Stimulated activated naive CD8-positive, alpha-beta T cell treated with anti-CD3 and anti-CD28 coated beads, Interleukin-15, amount 100 ng/mL, for 72 hours (primary cell): ENCODE measurements around the gene C2orf49.
"Not testable (repeated sequence)": the region's sequence is repeated elsewhere in the genome, so short reads cannot be mapped to it uniquely, and the experiment has no call there.

Experiments used
- ATAC-seq: fragments of 150-1000 bp; cut with Tn5 transposase; 2 replicates; pipeline ENCODE4 v1.10.0; 2021; ENCODE audit warnings: mild to moderate bottlenecking, moderate library complexity
- DNase-seq, 2 donors: peaks; one replicate each; pipeline ENCODE4 v3.0.0; 2021 to 2022
- H3K27ac Mint-ChIP-seq, 2 donors: one replicate each; pipeline ENCODE4 v1.8.0; 2022; ENCODE audit warnings: mild to moderate bottlenecking in 2 of 2, mixed read lengths in 2 of 2, moderate library complexity in 2 of 2
- H3K27me3 Mint-ChIP-seq: one replicate; pipeline ENCODE4 v1.8.0; 2022; ENCODE audit warnings: mixed read lengths
- H3K4me1 Mint-ChIP-seq: one replicate; pipeline ENCODE4 v1.8.0; 2022; ENCODE audit warnings: mild to moderate bottlenecking, mixed read lengths
- H3K4me3 Mint-ChIP-seq, 2 donors: one replicate each; pipeline ENCODE4 v1.8.0; 2022; ENCODE audit warnings: mild to moderate bottlenecking in 2 of 2, mixed read lengths in 2 of 2, moderate library complexity in 1 of 2
- H3K9me3 Mint-ChIP-seq, 2 donors: one replicate each; pipeline ENCODE4 v1.8.0; 2022; ENCODE audit warnings: mixed read lengths in 2 of 2

The C2orf49 gene

GRCh38 chr2:105308382-105309146, 28.8 kb upstream of the C2orf49 start:
- no peak overlapping the region for H3K27ac Mint-ChIP-seq
- H3K9me3 Mint-ChIP-seq: no peaks in the 10 kb centered on the region
- no peak overlapping the region for H3K4me3 Mint-ChIP-seq
- peaks cover 29% of the 10 kb centered on the region for H3K4me1 Mint-ChIP-seq
- DNase-seq (no peak), ATAC-seq (no peak)
- no peaks in the 10 kb centered on the region for H3K27me3 Mint-ChIP-seq

GRCh38 chr2:105309147-105309545, 28.2 kb upstream of the C2orf49 start:
- no peaks in the 10 kb centered on the region for H3K9me3 Mint-ChIP-seq
- H3K27ac Mint-ChIP-seq: no peak overlapping the region
- ATAC-seq (no peak), DNase-seq (no peak)
- peaks cover 26% of the 10 kb centered on the region for H3K4me1 Mint-ChIP-seq
- H3K4me3 Mint-ChIP-seq: no peak overlapping the region
- H3K27me3 Mint-ChIP-seq: no peaks in the 10 kb centered on the region

GRCh38 chr2:105313877-105314276, 23.5 kb upstream of the C2orf49 start:
- no peak for DNase-seq
- Mint-ChIP-seq H3K4me3 (no peak overlapping the region), H3K27ac (no peak overlapping the region), H3K27me3 (no peaks in the 10 kb centered on the region), H3K9me3 (no peaks in the 10 kb centered on the region), H3K4me1 (peaks cover 32% of the 10 kb centered on the region)
- no peak for ATAC-seq

GRCh38 chr2:105315314-105315713, 22.0 kb upstream of the C2orf49 start:
- H3K27ac Mint-ChIP-seq: no peak overlapping the region
- DNase-seq: no peak
- peaks cover 41% of the 10 kb centered on the region for H3K4me1 Mint-ChIP-seq
- no peaks in the 10 kb centered on the region for H3K27me3 Mint-ChIP-seq
- peak; percentile 68 for ATAC-seq
- H3K9me3 Mint-ChIP-seq: no peaks in the 10 kb centered on the region
- H3K4me3 Mint-ChIP-seq: no peak overlapping the region

- no peaks in the 10 kb centered on the region for H3K9me3 Mint-ChIP-seq
- peaks cover 40% of the 10 kb centered on the region for H3K4me1 Mint-ChIP-seq
- ATAC-seq: no peak
- no peaks in the 10 kb centered on the region for H3K27me3 Mint-ChIP-seq
- H3K4me3 Mint-ChIP-seq: no peak overlapping the region
- H3K27ac Mint-ChIP-seq: peak overlapping the region in 1 of 2 donors; percentile 54
- no peak for DNase-seq
These were observed 19.4 kb upstream of the C2orf49 start for GRCh38 chr2:105317937-105318336.

- no peak for DNase-seq
- Mint-ChIP-seq H3K4me3 (no peak overlapping the region), H3K27me3 (no peaks in the 10 kb centered on the region), H3K4me1 (peaks cover 56% of the 10 kb centered on the region), H3K9me3 (no peaks in the 10 kb centered on the region), H3K27ac (no peak overlapping the region)
- no peak for ATAC-seq
These were observed 16.6 kb upstream of the C2orf49 start for GRCh38 chr2:105320651-105321215.

GRCh38 chr2:105321875-105322646, 15.3 kb upstream of the C2orf49 start:
- Mint-ChIP-seq H3K4me3 (no peak overlapping the region), H3K4me1 (peaks cover 60% of the 10 kb centered on the region), H3K9me3 (no peaks in the 10 kb centered on the region), H3K27ac (no peak overlapping the region), H3K27me3 (no peaks in the 10 kb centered on the region)
- peak; percentile 53 for ATAC-seq
- DNase-seq: no peak

GRCh38 chr2:105323111-105323510, 14.2 kb upstream of the C2orf49 start:
- Mint-ChIP-seq H3K9me3 (no peaks in the 10 kb centered on the region), H3K27ac (peak overlapping the region in 1 of 2 donors; percentile 68), H3K4me3 (no peak overlapping the region), H3K4me1 (peaks cover 67% of the 10 kb centered on the region), H3K27me3 (no peaks in the 10 kb centered on the region)
- no peak for DNase-seq
- no peak for ATAC-seq

GRCh38 chr2:105324101-105324500, 13.2 kb upstream of the C2orf49 start:
- DNase-seq (no peak), ATAC-seq (no peak)
- Mint-ChIP-seq H3K4me3 (no peak overlapping the region), H3K4me1 (peaks cover 70% of the 10 kb centered on the region), H3K9me3 (no peaks in the 10 kb centered on the region), H3K27me3 (no peaks in the 10 kb centered on the region), H3K27ac (no peak overlapping the region)

GRCh38 chr2:105324732-105325131, 12.6 kb upstream of the C2orf49 start:
- ATAC-seq: no peak
- Mint-ChIP-seq H3K4me1 (peaks cover 66% of the 10 kb centered on the region), H3K27ac (no peak overlapping the region), H3K27me3 (no peaks in the 10 kb centered on the region), H3K9me3 (no peaks in the 10 kb centered on the region), H3K4me3 (no peak overlapping the region)
- DNase-seq: no peak

- no peaks in the 10 kb centered on the region for H3K9me3 Mint-ChIP-seq
- DNase-seq (no peak), ATAC-seq (no peak)
- H3K27ac Mint-ChIP-seq: no peak overlapping the region
- no peaks in the 10 kb centered on the region for H3K27me3 Mint-ChIP-seq
- H3K4me1 Mint-ChIP-seq: peaks cover 66% of the 10 kb centered on the region
- H3K4me3 Mint-ChIP-seq: no peak overlapping the region
These were observed 11.9 kb upstream of the C2orf49 start for GRCh38 chr2:105325389-105325963.

- H3K27me3 Mint-ChIP-seq, H3K4me3 Mint-ChIP-seq, DNase-seq, H3K9me3 Mint-ChIP-seq, ATAC-seq, H3K27ac Mint-ChIP-seq: not testable (repeated sequence)
- peaks cover 71% of the 10 kb centered on the region for H3K4me1 Mint-ChIP-seq
These were observed 10.1 kb upstream of the C2orf49 start for GRCh38 chr2:105327271-105327670.

GRCh38 chr2:105327690-105328089, 9.7 kb upstream of the C2orf49 start:
- H3K27me3 Mint-ChIP-seq: no peaks in the 10 kb centered on the region
- peaks cover 67% of the 10 kb centered on the region for H3K4me1 Mint-ChIP-seq
- no peaks in the 10 kb centered on the region for H3K9me3 Mint-ChIP-seq
- H3K27ac Mint-ChIP-seq: peak overlapping the region; percentile 4 to 27
- no peak for DNase-seq
- no peak for ATAC-seq
- peak overlapping the region in 1 of 2 donors; percentile 96 for H3K4me3 Mint-ChIP-seq

- ATAC-seq (peak; percentile 53), DNase-seq (peak; percentile 9 to 52)
- Mint-ChIP-seq H3K27me3 (no peaks in the 10 kb centered on the region), H3K27ac (peak overlapping the region; percentile 90 to 94), H3K4me1 (peaks cover 59% of the 10 kb centered on the region), H3K4me3 (peak overlapping the region; percentile 88 to 96), H3K9me3 (no peaks in the 10 kb centered on the region)
These were observed 8.8 kb upstream of the C2orf49 start for GRCh38 chr2:105328281-105329196.

GRCh38 chr2:105329197-105329554, 8.2 kb upstream of the C2orf49 start:
- ATAC-seq (peak; percentile 53), DNase-seq (peak; percentile 7 to 23)
- peak overlapping the region; percentile 90 to 94 for H3K27ac Mint-ChIP-seq
- no peaks in the 10 kb centered on the region for H3K9me3 Mint-ChIP-seq
- peak overlapping the region; percentile 88 to 96 for H3K4me3 Mint-ChIP-seq
- no peaks in the 10 kb centered on the region for H3K27me3 Mint-ChIP-seq
- H3K4me1 Mint-ChIP-seq: peaks cover 52% of the 10 kb centered on the region
